ENCODE measurements around the gene RPH3AL.

DNA sequence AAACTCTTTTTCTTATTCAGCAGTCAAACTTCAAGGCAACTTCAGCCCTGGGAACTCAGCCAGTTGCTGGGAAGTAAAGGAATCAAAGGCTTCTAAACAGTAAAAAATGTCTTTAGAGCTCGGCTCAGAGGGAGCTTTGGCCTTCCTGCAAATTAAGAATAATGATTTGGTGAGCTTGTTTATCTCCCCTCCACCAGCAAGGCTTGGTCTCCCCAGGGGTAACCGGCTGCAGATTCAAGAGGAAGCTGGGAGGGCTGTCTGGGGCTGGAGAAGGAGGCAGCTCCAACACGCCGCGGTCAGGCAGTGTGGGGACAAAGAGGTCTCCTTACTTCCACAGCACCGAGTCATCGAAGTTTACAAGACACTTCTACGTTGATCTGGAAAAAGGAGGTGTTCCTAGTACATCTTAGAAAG, 153.4 kb downstream of the RPH3AL start:
- TF ChIP-seq CTCF (IDR thresholded peaks at IDR 0.05 in 8 of 11, conservative IDR thresholded peaks at IDR 0.05 in 3 of 11) = no peak
- TF ChIP-seq POLR2A (IDR thresholded peaks at IDR 0.05) = no peak
